Activated B cell treated with CpG ODN at 0.5 μM for 24 hours (primary cell): ENCODE measurements around the gene FAM83E. TPM values are rescaled to one million over a fixed set of nuclear protein-coding genes. Genes with fewer than 3 reads are reported as not detected.

Experiments used
- ATAC-seq: fragments of 200-7000 bp; cut with Tn5 transposase; one replicate; pipeline ENCODE4 v1.10.0; 2021; ENCODE audit warnings: low read depth, mild to moderate bottlenecking, moderate library complexity
- CTCF ChIA-PET: fragments of 350-600 bp; sonication (Branson Sonifier 250); formaldehyde crosslinking; loops from one replicate; lab custom pipeline; 2021; ENCODE audit warnings: antibody characterized with exemption; lab: Charles Lee
- POLR2A ChIA-PET: fragments of 350-600 bp; sonication (Branson Sonifier 250); formaldehyde crosslinking; loops from one replicate; lab custom pipeline; 2021; ENCODE audit warnings: antibody characterized with exemption; lab: Charles Lee
- DNase-seq: peaks from one replicate; pipeline ENCODE4 v3.0.0; 2022
- H3K27ac Mint-ChIP-seq: one replicate; pipeline ENCODE4 v1.8.0; 2020; ENCODE audit warnings: mixed read lengths
- H3K27me3 Mint-ChIP-seq: one replicate; pipeline ENCODE4 v1.8.0; 2021; ENCODE audit warnings: mixed read lengths
- H3K36me3 Mint-ChIP-seq: one replicate; pipeline ENCODE4 v1.8.0; 2021; ENCODE audit warnings: low read depth, mixed read lengths
- H3K4me1 Mint-ChIP-seq: one replicate; pipeline ENCODE4 v1.8.0; 2021; ENCODE audit warnings: mixed read lengths
- H3K4me3 Mint-ChIP-seq: one replicate; pipeline ENCODE4 v1.8.0; 2020; ENCODE audit warnings: mild to moderate bottlenecking, mixed read lengths
- H3K9me3 Mint-ChIP-seq: one replicate; pipeline ENCODE4 v1.8.0; 2020; ENCODE audit warnings: mixed read lengths
- intact Hi-C: fragments of 100-400 bp; cut with micrococcal nuclease; formaldehyde crosslinking; loops from one replicate; pipeline ENCODE4 v1.15.1; 2024
- total RNA-seq: library from RNA; stranded (reverse); gene quantifications from 2 replicates; pipeline ENCODE4 v1.2.3, GENCODE V29; 2022
- TF ChIP-seq, protein P1 (sequence below): fragments of 200-600 bp; IDR thresholded peaks from one replicate; pipeline ENCODE4 v1.8.0; 2022; ENCODE audit warnings: antibody characterized with exemption, mild to moderate bottlenecking

Gene FAM83E
- total RNA-seq, 1 donor from 2014 or later: 5.6 TPM

DNA sequence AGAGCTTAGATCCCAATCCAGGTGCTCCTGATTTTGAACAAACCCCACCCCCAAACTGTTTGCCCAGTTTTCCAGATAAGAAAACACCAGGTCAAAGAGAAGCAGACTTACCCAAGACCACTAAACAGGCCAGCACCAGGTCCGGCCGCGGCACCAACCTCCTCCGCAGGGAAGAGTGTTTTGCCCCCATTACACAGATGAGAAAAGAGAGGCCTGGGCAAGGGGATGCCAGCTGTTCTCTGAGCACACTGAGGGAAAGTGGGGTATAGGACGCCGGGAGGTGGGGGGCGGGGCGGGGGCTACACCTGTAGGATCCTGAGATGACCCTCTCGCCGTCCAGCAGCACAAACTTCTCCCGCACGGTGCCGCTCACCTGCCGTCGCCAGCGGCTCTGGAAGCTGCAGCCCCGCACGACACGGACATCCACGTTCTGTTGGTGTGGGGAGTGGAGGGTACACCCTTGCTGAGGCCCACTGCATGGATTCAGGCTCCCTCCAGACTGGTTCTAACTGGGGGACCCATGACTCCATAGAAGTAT lies 5.2 kb downstream of the FAM83E start:
- H3K27ac Mint-ChIP-seq: no peak overlapping the region
- H3K36me3 Mint-ChIP-seq: peaks cover 3% of the 10 kb centered on the region
- H3K4me3 Mint-ChIP-seq: no peak overlapping the region
- H3K9me3 Mint-ChIP-seq: no peaks in the 10 kb centered on the region
- intact Hi-C loops: loop anchor here (5.0 kb wide), 1 partner anchor 407 kb away; no protein-coding TSS in a partner anchor
- POLR2A ChIA-PET: interaction anchor here (0.6 to 3.2 kb wide), 8 partner anchors 8 to 490 kb away, joined by 3 to 56 read pairs (median 8); partner anchors contain the start of genes DBP, RPL18 and SPHK2
- CTCF ChIA-PET: interaction anchor here (0.7 to 2.6 kb wide), 14 partner anchors 8 to 342 kb away, joined by 3 to 27 read pairs (median 6); partner anchors contain the start of genes RPL18, SPHK2 and ZNF114
- ATAC-seq: no peak
- TF ChIP-seq, protein P1, sequence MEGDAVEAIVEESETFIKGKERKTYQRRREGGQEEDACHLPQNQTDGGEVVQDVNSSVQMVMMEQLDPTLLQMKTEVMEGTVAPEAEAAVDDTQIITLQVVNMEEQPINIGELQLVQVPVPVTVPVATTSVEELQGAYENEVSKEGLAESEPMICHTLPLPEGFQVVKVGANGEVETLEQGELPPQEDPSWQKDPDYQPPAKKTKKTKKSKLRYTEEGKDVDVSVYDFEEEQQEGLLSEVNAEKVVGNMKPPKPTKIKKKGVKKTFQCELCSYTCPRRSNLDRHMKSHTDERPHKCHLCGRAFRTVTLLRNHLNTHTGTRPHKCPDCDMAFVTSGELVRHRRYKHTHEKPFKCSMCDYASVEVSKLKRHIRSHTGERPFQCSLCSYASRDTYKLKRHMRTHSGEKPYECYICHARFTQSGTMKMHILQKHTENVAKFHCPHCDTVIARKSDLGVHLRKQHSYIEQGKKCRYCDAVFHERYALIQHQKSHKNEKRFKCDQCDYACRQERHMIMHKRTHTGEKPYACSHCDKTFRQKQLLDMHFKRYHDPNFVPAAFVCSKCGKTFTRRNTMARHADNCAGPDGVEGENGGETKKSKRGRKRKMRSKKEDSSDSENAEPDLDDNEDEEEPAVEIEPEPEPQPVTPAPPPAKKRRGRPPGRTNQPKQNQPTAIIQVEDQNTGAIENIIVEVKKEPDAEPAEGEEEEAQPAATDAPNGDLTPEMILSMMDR: no peak
- DNase-seq: no peak
- no peaks in the 10 kb centered on the region for H3K27me3 Mint-ChIP-seq
- peaks cover 8% of the 10 kb centered on the region for H3K4me1 Mint-ChIP-seq

- peak; percentile 52 for DNase-seq
- Mint-ChIP-seq H3K4me1 (peaks cover 8% of the 10 kb centered on the region), H3K4me3 (peak overlapping the region; percentile 52), H3K9me3 (no peaks in the 10 kb centered on the region), H3K27me3 (no peaks in the 10 kb centered on the region), H3K36me3 (no peaks in the 10 kb centered on the region), H3K27ac (peak overlapping the region; percentile 59)
- ChIA-PET POLR2A (interaction anchor here (0.5 to 3.2 kb wide), 15 partner anchors 9 to 1772 kb away, joined by 3 to 56 read pairs (median 4); partner anchors contain the start of genes DBP, EMP3, RPL18 and SPHK2), CTCF (interaction anchor here (0.6 to 2.6 kb wide), 21 partner anchors 9 to 354 kb away, joined by 3 to 27 read pairs (median 4); partner anchors contain the start of genes KDELR1, RPL18, SPHK2 and ZNF114)
- TF ChIP-seq, protein P1: no peak
- intact Hi-C loops: loop anchor here (1.0 to 5.0 kb wide), 7 partner anchors 10 to 407 kb away; partner anchors contain the start of genes RPL18 and SPHK2
- peak; percentile 98 for ATAC-seq
These were observed 6.0 kb downstream of the FAM83E start for GRCh38 chr19:48608798-48609263.

DNA sequence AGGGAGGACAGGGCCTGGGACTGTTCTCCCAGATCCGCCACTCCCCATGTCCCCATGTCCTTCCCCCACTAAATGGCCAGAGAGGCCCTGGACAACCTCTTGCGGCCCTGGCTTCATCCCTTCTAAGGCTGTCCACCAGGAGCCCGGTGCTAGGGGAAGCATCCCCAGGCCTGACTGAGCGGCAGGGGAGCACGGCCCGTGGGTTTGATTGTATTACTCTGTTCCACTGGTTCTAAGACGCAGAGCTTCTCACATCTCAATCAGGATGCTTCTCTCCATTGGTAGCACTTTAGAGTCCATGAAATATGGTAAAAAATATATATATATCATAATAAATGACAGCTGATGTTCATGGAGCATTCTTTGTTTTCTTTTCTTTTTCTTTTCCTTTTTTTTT lies 7.5 kb downstream of the FAM83E start:
- Mint-ChIP-seq H3K36me3 (no peaks in the 10 kb centered on the region), H3K4me1 (peaks cover 5% of the 10 kb centered on the region), H3K4me3 (no peak overlapping the region), H3K27ac (no peak overlapping the region), H3K27me3 (no peaks in the 10 kb centered on the region), H3K9me3 (no peaks in the 10 kb centered on the region)
- ChIA-PET POLR2A (interaction anchor here (0.6 kb wide), 1 partner anchor 10 kb away, joined by 7 read pairs; no protein-coding TSS in a partner anchor), CTCF (interaction anchor here (2.2 to 2.6 kb wide), 3 partner anchors 100 to 338 kb away, joined by 8 to 11 read pairs (median 10); partner anchors contain the start of gene ZNF114)
- DNase-seq: no peak
- no peak for ATAC-seq
- TF ChIP-seq, protein P1: no peak
- intact Hi-C loops: loop anchor here (5.0 kb wide), 1 partner anchor 405 kb away; no protein-coding TSS in a partner anchor

- H3K36me3 Mint-ChIP-seq: no peaks in the 10 kb centered on the region
- H3K4me1 Mint-ChIP-seq: peaks cover 5% of the 10 kb centered on the region
- ATAC-seq (no peak), DNase-seq (no peak)
- TF ChIP-seq, protein P1: no peak
- ChIA-PET POLR2A (interaction anchor here (1.5 kb wide), 1 partner anchor 13 kb away, joined by 4 read pairs; the partner anchor contains the start of genes RPL18 and SPHK2), CTCF (no interaction called here)
- no peak within 1 kb of the TSS for H3K4me3 Mint-ChIP-seq
- no peaks in the 10 kb centered on the region for H3K9me3 Mint-ChIP-seq
- no peak within 1 kb of the TSS for H3K27ac Mint-ChIP-seq
- intact Hi-C loops: loop anchor here (5.0 kb wide), 1 partner anchor 404 kb away; no protein-coding TSS in a partner anchor
- H3K27me3 Mint-ChIP-seq: no peaks in the 10 kb centered on the region
These were observed 8.2 kb downstream of the FAM83E start, which contains the start of gene SPACA4 for GRCh38 chr19:48606463-48607358. TSS of gene SPACA4 (plus strand) at chr19:48606742. CDS start at chr19:48606979, 237 bp downstream.
